AML-193 (cell line): ENCODE results near the gene SPATA31C2.
"Not testable (repeated sequence)": the region's sequence is repeated elsewhere in the genome, so short reads cannot be mapped to it uniquely, and the experiment has no call there.

Source experiments
- DNase-seq, 2 experiments: peaks; one replicate each; lab custom pipeline; 2025; lab: John Stamatoyannopoulos, UW

Gene SPATA31C2

GRCh38 chr9:88138375-88138774, at the start of gene SPATA31C2:
TSS of gene SPATA31C2 (minus strand) at chr9:88138475. CDS start at chr9:88138446, 29 bp downstream.
- not testable (repeated sequence) for DNase-seq

GRCh38 chr9:88187631-88188030, 49.4 kb upstream of the SPATA31C2 start:
- DNase-seq = no peak

GRCh38 chr9:88186495-88187110, 48.3 kb upstream of the SPATA31C2 start:
- DNase-seq = no peak

- no peak for DNase-seq
Observed at GRCh38 chr9:88184976-88185375, 46.7 kb upstream of the SPATA31C2 start.

GRCh38 chr9:88183798-88184495, 45.7 kb upstream of the SPATA31C2 start:
- no peak for DNase-seq

GRCh38 chr9:88182501-88182900, 44.2 kb upstream of the SPATA31C2 start:
- no peak for DNase-seq

GRCh38 chr9:88180081-88180765, 41.9 kb upstream of the SPATA31C2 start:
- DNase-seq = no peak

- DNase-seq = no peak
Observed at GRCh38 chr9:88179062-88179521, 40.8 kb upstream of the SPATA31C2 start.

- DNase-seq = no peak
Observed at GRCh38 chr9:88178641-88179040, 40.4 kb upstream of the SPATA31C2 start.

GRCh38 chr9:88177371-88177770, 39.1 kb upstream of the SPATA31C2 start:
- DNase-seq = no peak

GRCh38 chr9:88174324-88174723, 36.0 kb upstream of the SPATA31C2 start:
- DNase-seq = no peak

GRCh38 chr9:88173378-88173999, 35.2 kb upstream of the SPATA31C2 start:
- peak; percentile 69 to 74 for DNase-seq

GRCh38 chr9:88169700-88170099, 31.4 kb upstream of the SPATA31C2 start:
- no peak for DNase-seq

GRCh38 chr9:88168564-88168963, 30.3 kb upstream of the SPATA31C2 start:
- DNase-seq = no peak

- no peak for DNase-seq
Observed at GRCh38 chr9:88166660-88167059, 28.4 kb upstream of the SPATA31C2 start.

- no peak for DNase-seq
Observed at GRCh38 chr9:88164850-88165249, 26.6 kb upstream of the SPATA31C2 start.

- DNase-seq = no peak
Observed at GRCh38 chr9:88161144-88161543, 22.9 kb upstream of the SPATA31C2 start.

- no peak for DNase-seq
Observed at GRCh38 chr9:88143957-88144625, 5.8 kb upstream of the SPATA31C2 start.

GRCh38 chr9:88143179-88143578, 4.9 kb upstream of the SPATA31C2 start:
- DNase-seq = no peak

- DNase-seq = not testable (repeated sequence)
Observed at GRCh38 chr9:88133552-88133951, 4.7 kb downstream of the SPATA31C2 start.

GRCh38 chr9:88129556-88129955, 8.7 kb downstream of the SPATA31C2 start:
- DNase-seq = not testable (repeated sequence)
